PC-3 (cell line): ENCODE measurements around the gene CCDC85B. TPM values are rescaled to one million over a fixed set of nuclear protein-coding genes. Genes with fewer than 3 reads are reported as not detected.

Experiments
- ATAC-seq: fragments of 200-7000 bp; cut with Tn5 transposase; 2 replicates; pipeline ENCODE4 v1.9.1; 2020; ENCODE audit warnings: mild to moderate bottlenecking, moderate library complexity
- BruUV-seq: library from RNA; stranded (reverse); fragments of 400-500 nt; replicated peaks from 2 replicates; lab custom pipeline; 2021; lab: Mats Ljungman, UMichigan
- CTCF ChIA-PET: fragments of 300-600 bp; sonication (Branson Sonifier 250); formaldehyde crosslinking; loops from one replicate; lab custom pipeline; 2022; ENCODE audit warnings: antibody characterized with exemption; lab: Charles Lee
- POLR2A ChIA-PET: fragments of 300-600 bp; sonication (Branson Sonifier 250); formaldehyde crosslinking; loops from one replicate; lab custom pipeline; 2022; ENCODE audit warnings: antibody characterized with exemption; ENCODE audit not compliant: unreplicated experiment; lab: Charles Lee
- DNase-seq: peaks from one replicate; pipeline ENCODE4 v3.0.0-alpha.2; 2015
- H2AFZ ChIP-seq: fragments of 300-600 bp; sonication (generic); 2 replicates; pipeline ENCODE4 v1.6.0; 2016; ENCODE audit warnings: antibody characterized with exemption, low read length
- H3F3A ChIP-seq: fragments of 300-600 bp; sonication (generic); one replicate; pipeline ENCODE4 v1.6.0; 2017; ENCODE audit warnings: antibody characterized with exemption, low read length, control low read depth, mild to moderate bottlenecking; ENCODE audit not compliant: unreplicated experiment
- H3K27ac ChIP-seq: fragments of 300-600 bp; sonication (generic); 2 replicates; pipeline ENCODE4 v1.5.1; 2016; ENCODE audit warnings: mild to moderate bottlenecking, low read length
- H3K27me3 ChIP-seq: fragments of 300-600 bp; sonication (generic); 2 replicates; pipeline ENCODE4 v1.6.1; 2016; ENCODE audit warnings: low read length, mixed read lengths
- H3K36me3 ChIP-seq: fragments of 300-600 bp; sonication (generic); 2 replicates; pipeline ENCODE4 v1.6.1; 2016; ENCODE audit warnings: low read depth, mixed run types, low read length, mixed read lengths
- H3K4me1 ChIP-seq: fragments of 300-600 bp; sonication (generic); 2 replicates; pipeline ENCODE4 v1.5.1; 2016; ENCODE audit warnings: low read length; ENCODE audit not compliant: insufficient read depth
- H3K4me2 ChIP-seq: fragments of 300-600 bp; sonication (generic); 2 replicates; pipeline ENCODE4 v1.6.0; 2016; ENCODE audit warnings: low read length
- H3K4me3 ChIP-seq: fragments of 300-600 bp; sonication (generic); 2 replicates; pipeline ENCODE4 v1.5.1; 2016; ENCODE audit warnings: mild to moderate bottlenecking, low read length, mixed read lengths
- H3K79me2 ChIP-seq: fragments of 300-600 bp; sonication (generic); 2 replicates; pipeline ENCODE4 v1.6.1; 2017; ENCODE audit warnings: low read length, mixed read lengths
- H3K9ac ChIP-seq: fragments of 300-600 bp; sonication (generic); 2 replicates; pipeline ENCODE4 v1.6.0; 2016; ENCODE audit warnings: mild to moderate bottlenecking, low read length
- H3K9me2 ChIP-seq: fragments of 300-600 bp; sonication (generic); replicated peaks from 2 replicates; pipeline ENCODE4 v1.6.1; 2016; ENCODE audit warnings: mixed run types, low read length, mixed read lengths
- H3K9me3 ChIP-seq: fragments of 300-600 bp; sonication (generic); 2 replicates; pipeline ENCODE4 v1.6.1; 2016; ENCODE audit warnings: low read length, mixed read lengths
- H4K20me1 ChIP-seq: fragments of 300-600 bp; sonication (generic); 2 replicates; pipeline ENCODE4 v1.6.1; 2016; ENCODE audit warnings: low read length, mixed read lengths
- EZH2 ChIP-seq: fragments of 300-600 bp; sonication (generic); IDR thresholded peaks from one replicate; pipeline ENCODE4 v1.6.1; 2017; ENCODE audit warnings: antibody characterized with exemption, mild to moderate bottlenecking, low read length; ENCODE audit not compliant: unreplicated experiment
- EZH2phosphoT487 ChIP-seq: fragments of 300-600 bp; sonication (generic); IDR thresholded peaks from 2 replicates; pipeline ENCODE4 v1.6.1; 2018; ENCODE audit warnings: mild to moderate bottlenecking, antibody characterized with exemption, low read length, borderline replicate concordance
- intact Hi-C: fragments of 100-400 bp; cut with micrococcal nuclease; formaldehyde crosslinking; loops from 2 replicates; pipeline ENCODE4 v1.9.0; 2023
- total RNA-seq: library from RNA; depleted of rRNA; stranded (reverse); fragments of >200 nt; gene quantifications from 2 replicates; pipeline ENCODE4 v1.2.3, GENCODE V29; 2014
- TF ChIP-seq, protein P1 (sequence below): fragments of 300-600 bp; sonication (generic); conservative IDR thresholded peaks from 2 replicates; pipeline ENCODE4 v1.5.1; 2017; ENCODE audit warnings: antibody characterized with exemption, low read depth, mild to moderate bottlenecking, low read length

The CCDC85B gene
- total RNA-seq, 1 experiment from 2014 or later: 207 TPM

DNA sequence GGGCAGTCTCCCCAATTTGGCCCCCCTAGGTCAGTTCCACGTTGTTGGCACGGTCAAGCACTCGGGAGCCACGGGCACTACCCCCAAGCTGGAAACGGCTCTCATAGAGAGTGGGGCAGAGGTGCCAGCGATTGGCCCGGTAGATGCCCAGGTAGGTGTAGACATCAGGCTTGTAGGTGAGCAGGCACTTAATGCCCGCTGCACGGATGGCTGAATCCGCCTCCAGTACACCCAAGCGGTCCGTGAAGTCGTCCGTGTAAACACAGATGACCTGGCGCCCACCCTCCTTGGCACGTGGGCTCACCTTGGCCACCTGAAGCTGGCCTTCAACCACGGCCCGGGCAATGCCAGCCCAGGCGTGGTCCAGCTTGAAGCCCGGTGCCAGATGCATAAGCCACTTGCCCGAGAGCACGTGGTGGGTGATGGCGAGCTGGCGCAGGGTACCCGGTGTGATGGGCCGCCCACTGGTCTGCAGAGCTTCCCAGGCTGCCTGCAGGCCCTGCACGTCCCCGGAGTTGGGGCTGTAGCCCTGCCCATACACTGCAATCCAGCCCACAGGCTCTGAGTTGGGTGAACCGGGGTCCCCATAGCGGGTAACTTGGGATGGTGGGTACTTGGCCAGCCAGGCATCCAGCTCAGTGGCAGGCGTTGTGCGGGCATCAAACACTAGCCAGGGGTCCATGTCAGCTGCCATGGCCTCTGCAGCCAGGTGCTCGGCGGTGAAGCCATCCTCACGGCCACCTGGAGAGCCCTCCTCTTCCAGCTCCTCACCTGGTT lies 27.1 kb downstream of the CCDC85B start:
- Histone ChIP-seq H4K20me1 (0 out of 2 replicates have a peak, but pooled peaks cover 6% of the 10 kb centered on the region), H3K4me1 (peaks cover 60% of the 10 kb centered on the region), H3K36me3 (peaks cover 9% of the 10 kb centered on the region; the same call in 1 of the 2 replicates), H3K27ac (peak overlapping the region; percentile 93), H3K9me3 (no peaks in the 10 kb centered on the region), H3K27me3 (no peaks in the 10 kb centered on the region), H3K4me2 (peak overlapping the region; percentile 86), H2AFZ (no peak overlapping the region), H3F3A (peaks cover 6% of the 10 kb centered on the region), H3K4me3 (peak overlapping the region; percentile 76), H3K79me2 (peaks cover 88% of the 10 kb centered on the region), H3K9ac (peak overlapping the region; percentile 92), H3K9me2 (no peaks in the 10 kb centered on the region)
- no peak for TF ChIP-seq EZH2phosphoT487
- TF ChIP-seq EZH2: no peak
- TF ChIP-seq, protein P1, sequence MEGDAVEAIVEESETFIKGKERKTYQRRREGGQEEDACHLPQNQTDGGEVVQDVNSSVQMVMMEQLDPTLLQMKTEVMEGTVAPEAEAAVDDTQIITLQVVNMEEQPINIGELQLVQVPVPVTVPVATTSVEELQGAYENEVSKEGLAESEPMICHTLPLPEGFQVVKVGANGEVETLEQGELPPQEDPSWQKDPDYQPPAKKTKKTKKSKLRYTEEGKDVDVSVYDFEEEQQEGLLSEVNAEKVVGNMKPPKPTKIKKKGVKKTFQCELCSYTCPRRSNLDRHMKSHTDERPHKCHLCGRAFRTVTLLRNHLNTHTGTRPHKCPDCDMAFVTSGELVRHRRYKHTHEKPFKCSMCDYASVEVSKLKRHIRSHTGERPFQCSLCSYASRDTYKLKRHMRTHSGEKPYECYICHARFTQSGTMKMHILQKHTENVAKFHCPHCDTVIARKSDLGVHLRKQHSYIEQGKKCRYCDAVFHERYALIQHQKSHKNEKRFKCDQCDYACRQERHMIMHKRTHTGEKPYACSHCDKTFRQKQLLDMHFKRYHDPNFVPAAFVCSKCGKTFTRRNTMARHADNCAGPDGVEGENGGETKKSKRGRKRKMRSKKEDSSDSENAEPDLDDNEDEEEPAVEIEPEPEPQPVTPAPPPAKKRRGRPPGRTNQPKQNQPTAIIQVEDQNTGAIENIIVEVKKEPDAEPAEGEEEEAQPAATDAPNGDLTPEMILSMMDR: no peak
- CTCF ChIA-PET: interaction anchor here (0.6 kb wide), 1 partner anchor 17 kb away, joined by 3 read pairs; no protein-coding TSS in a partner anchor
- ATAC-seq: no peak
- POLR2A ChIA-PET: interaction anchor here (0.5 to 1.2 kb wide), 5 partner anchors 22 to 346 kb away, joined by 3 to 17 read pairs (median 3); partner anchors contain the start of genes CCDC85B and FIBP
- DNase-seq: peak; percentile 36
- no TSS peak for BruUV-seq
- intact Hi-C loops: no loop called here

DNA sequence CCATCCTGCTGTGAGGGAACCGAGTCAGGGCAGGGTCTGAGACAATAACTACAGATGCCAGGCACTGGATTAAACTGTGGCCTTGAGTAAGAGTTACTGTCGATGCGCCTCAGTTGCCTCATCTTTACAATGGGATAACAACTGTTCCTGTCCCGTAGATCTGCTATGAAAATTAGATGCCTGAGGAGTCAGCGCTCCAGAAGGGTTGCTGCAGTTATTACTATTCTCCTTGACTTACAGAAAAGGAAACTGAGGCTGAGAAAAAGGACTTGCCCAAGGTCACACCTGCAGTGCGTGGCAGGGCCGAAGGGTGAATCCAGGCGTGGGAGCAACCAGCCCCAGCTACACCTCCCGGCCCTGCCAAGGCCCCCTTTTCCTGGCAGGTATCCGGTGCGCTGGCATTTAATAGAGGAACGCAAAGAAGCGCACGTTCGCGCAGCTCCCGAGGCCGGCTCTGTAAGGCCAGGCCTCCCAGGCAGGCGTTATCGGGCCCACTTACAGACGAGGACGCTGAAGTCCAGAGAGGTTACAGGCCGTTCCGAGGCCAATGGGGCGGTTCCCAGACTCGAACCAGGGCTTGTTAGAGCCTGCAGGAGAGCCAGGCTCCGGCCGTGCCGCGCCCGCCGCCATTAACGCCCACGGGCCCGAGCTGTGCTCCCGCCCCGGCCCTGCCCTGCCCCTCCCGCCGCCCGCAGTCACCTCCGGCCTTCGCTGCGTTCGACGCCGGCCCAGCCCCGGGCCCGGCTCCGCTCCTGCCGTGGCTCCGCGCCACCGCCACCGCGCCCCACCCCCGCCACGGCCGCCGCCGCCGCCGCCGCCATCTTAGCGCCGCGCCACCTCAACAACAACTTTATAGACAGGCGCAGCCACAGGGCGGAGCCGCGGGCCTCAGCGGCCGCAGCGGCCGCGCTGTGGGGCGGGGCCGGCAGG lies 28.0 kb downstream of the CCDC85B start, which contains the start of gene C11orf68:
TSS of gene C11orf68 (minus strand) at position 852 of the 930 bp plus-strand sequence. CDS start at position 821, 31 bp downstream.
- Histone ChIP-seq H2AFZ (peak within 1 kb of the TSS; percentile 58), H3K4me3 (peak within 1 kb of the TSS; percentile 82), H4K20me1 (0 out of 2 replicates have a peak, but pooled peaks cover 6% of the 10 kb centered on the region), H3K9me2 (no peaks in the 10 kb centered on the region), H3K4me1 (peaks cover 52% of the 10 kb centered on the region), H3K79me2 (peaks cover 81% of the 10 kb centered on the region), H3K27ac (peak within 1 kb of the TSS; percentile 93), H3K9ac (peak within 1 kb of the TSS; percentile 92), H3K9me3 (no peaks in the 10 kb centered on the region), H3F3A (peaks cover 8% of the 10 kb centered on the region), H3K4me2 (peak within 1 kb of the TSS; percentile 93), H3K27me3 (no peaks in the 10 kb centered on the region), H3K36me3 (peaks cover 17% of the 10 kb centered on the region; the same call in 1 of the 2 replicates)
- ATAC-seq: peak; percentile 9
- TF ChIP-seq, protein P1: no peak
- no peak for TF ChIP-seq EZH2
- TF ChIP-seq EZH2phosphoT487: no peak
- CTCF ChIA-PET: interaction anchor here (0.6 kb wide), 1 partner anchor 18 kb away, joined by 3 read pairs; no protein-coding TSS in a partner anchor
- POLR2A ChIA-PET: interaction anchor here (0.5 to 1.2 kb wide), 6 partner anchors 23 to 345 kb away, joined by 3 to 17 read pairs (median 3); partner anchors contain the start of genes CCDC85B and FIBP
- intact Hi-C loops: no loop called here
- TSS peak; percentile 64 for BruUV-seq
- DNase-seq: peak; percentile 50
